Fibroblast of skin of left biceps (primary cell): ENCODE results near the gene CTDSPL.
"Not testable (repeated sequence)": the region's sequence is repeated elsewhere in the genome, so short reads cannot be mapped to it uniquely, and the experiment has no call there.

Experiments
- DNase-seq, 2 experiments: peaks; one replicate each; pipeline ENCODE4 v3.0.0-alpha.2; 2013; ENCODE audit warnings: low read depth in 2 of 2

The CTDSPL gene

GRCh38 chr3:38018296-38019266, 156.9 kb downstream of the CTDSPL start:
- no peak for DNase-seq

GRCh38 chr3:38019658-38020341, 158.1 kb downstream of the CTDSPL start:
- no peak for DNase-seq

GRCh38 chr3:38020342-38020726, 158.7 kb downstream of the CTDSPL start:
- no peak for DNase-seq

- DNase-seq = no peak
Measured at GRCh38 chr3:38021196-38021595, 159.5 kb downstream of the CTDSPL start.

GRCh38 chr3:38022301-38022700, 160.6 kb downstream of the CTDSPL start:
- DNase-seq = no peak

- no peak for DNase-seq
Measured at GRCh38 chr3:38022896-38023709, 161.4 kb downstream of the CTDSPL start.

GRCh38 chr3:38026856-38027255, 165.2 kb downstream of the CTDSPL start:
- DNase-seq = no peak

- DNase-seq = no peak
Measured at GRCh38 chr3:38027466-38028465, 166.1 kb downstream of the CTDSPL start.

GRCh38 chr3:38028621-38029361, 167.1 kb downstream of the CTDSPL start:
- no peak for DNase-seq

GRCh38 chr3:38029400-38030125, 167.9 kb downstream of the CTDSPL start, which contains the start of gene PLCD1:
Gene PLCD1, minus strand, starts transcription at chr3:38029642. Its CDS starts 103 bp downstream, at chr3:38029539.
- no peak for DNase-seq

GRCh38 chr3:38030126-38031021, 168.7 kb downstream of the CTDSPL start:
- no peak for DNase-seq

GRCh38 chr3:38031022-38031994, 169.6 kb downstream of the CTDSPL start:
- no peak for DNase-seq

- no peak for DNase-seq
Measured at GRCh38 chr3:38032328-38032865, 170.7 kb downstream of the CTDSPL start.

- DNase-seq = not testable (repeated sequence)
Measured at GRCh38 chr3:38033586-38033985, 171.9 kb downstream of the CTDSPL start.
